ENCODE measurements around the gene HK3. TPM values are rescaled to one million over a fixed set of nuclear protein-coding genes. Genes with fewer than 3 reads are reported as not detected.

Gene HK3
- total RNA-seq, 1 donor from 2014 or later = not detected

- Mint-ChIP-seq H3K36me3 (no peaks in the 10 kb centered on the region), H3K9me3 (no peaks in the 10 kb centered on the region), H3K4me1 (peaks cover 24% of the 10 kb centered on the region), H3K27ac (no peak overlapping the region), H3K4me3 (no peak overlapping the region), H3K27me3 (ENCODE audit: insufficient read depth, low read depth) (peaks cover 14% of the 10 kb centered on the region)
- TF ChIP-seq CTCF (IDR thresholded peaks at IDR 0.05) (no peak), EZH2phosphoT487 (IDR thresholded peaks at IDR 0.05) (no peak), EZH2 (IDR thresholded peaks at IDR 0.05) (no peak)
- no peaks in the 10 kb centered on the region for H4K20me1 ChIP-seq (ENCODE audit: low read depth)
- DNase-seq (ENCODE audit: low spot score) = no peak
- H3K36me3 ChIP-seq = no peaks in the 10 kb centered on the region
- no peaks in the 10 kb centered on the region for H3K9me3 ChIP-seq (ENCODE audit: low read depth)
- no peak overlapping the region for H3K4me2 ChIP-seq
- peaks cover 20% of the 10 kb centered on the region for H3F3A ChIP-seq (ENCODE audit: low read depth)
- no peak overlapping the region for H3K9ac ChIP-seq
- H3K27ac ChIP-seq = no peak overlapping the region
- H3K79me2 ChIP-seq (ENCODE audit: low read depth) = no peaks in the 10 kb centered on the region
- H2AFZ ChIP-seq (replicated peaks) = no peak overlapping the region
- H3K4me3 ChIP-seq = no peak overlapping the region
- peaks cover 37% of the 10 kb centered on the region for H3K4me1 ChIP-seq
- no peaks in the 10 kb centered on the region for H3K27me3 ChIP-seq
These were observed 37.9 kb downstream of the HK3 start for GRCh38 chr5:176861276-176861675.

GRCh38 chr5:176860381-176860780 lies 38.8 kb downstream of the HK3 start:
- no peaks in the 10 kb centered on the region for H3K36me3 ChIP-seq
- H3K9me3 ChIP-seq (ENCODE audit: low read depth) = no peaks in the 10 kb centered on the region
- no peak overlapping the region for H3K9ac ChIP-seq
- no peak overlapping the region for H2AFZ ChIP-seq (replicated peaks)
- H3F3A ChIP-seq (ENCODE audit: low read depth) = peaks cover 16% of the 10 kb centered on the region
- H3K79me2 ChIP-seq (ENCODE audit: low read depth) = no peaks in the 10 kb centered on the region
- peaks cover 9% of the 10 kb centered on the region for H3K27me3 Mint-ChIP-seq (ENCODE audit: insufficient read depth, low read depth)
- peaks cover 29% of the 10 kb centered on the region for H3K4me1 ChIP-seq
- no peak overlapping the region for H3K4me3 ChIP-seq
- no peak overlapping the region for H3K4me3 Mint-ChIP-seq
- H3K4me1 Mint-ChIP-seq = peaks cover 22% of the 10 kb centered on the region
- H3K36me3 Mint-ChIP-seq = no peaks in the 10 kb centered on the region
- no peaks in the 10 kb centered on the region for H3K9me3 Mint-ChIP-seq
- no peak for DNase-seq (ENCODE audit: low spot score)
- no peak overlapping the region for H3K4me2 ChIP-seq
- TF ChIP-seq CTCF (IDR thresholded peaks at IDR 0.05) = no peak
- no peak for TF ChIP-seq EZH2phosphoT487 (IDR thresholded peaks at IDR 0.05)
- TF ChIP-seq EZH2 (IDR thresholded peaks at IDR 0.05) = no peak
- H3K27ac ChIP-seq = no peak overlapping the region
- H4K20me1 ChIP-seq (ENCODE audit: low read depth) = no peaks in the 10 kb centered on the region
- H3K27me3 ChIP-seq = no peaks in the 10 kb centered on the region
- no peak overlapping the region for H3K27ac Mint-ChIP-seq

- peaks cover 8% of the 10 kb centered on the region for H3K27me3 Mint-ChIP-seq (ENCODE audit: insufficient read depth, low read depth)
- Histone ChIP-seq H4K20me1 (ENCODE audit: low read depth) (no peaks in the 10 kb centered on the region), H3K27ac (no peak overlapping the region), H2AFZ (replicated peaks) (no peak overlapping the region), H3K4me3 (no peak overlapping the region), H3K27me3 (no peaks in the 10 kb centered on the region), H3K79me2 (ENCODE audit: low read depth) (no peaks in the 10 kb centered on the region), H3K36me3 (no peaks in the 10 kb centered on the region), H3K9ac (no peak overlapping the region), H3K4me2 (no peak overlapping the region), H3K9me3 (ENCODE audit: low read depth) (no peaks in the 10 kb centered on the region), H3F3A (ENCODE audit: low read depth) (peaks cover 16% of the 10 kb centered on the region), H3K4me1 (peaks cover 29% of the 10 kb centered on the region)
- TF ChIP-seq CTCF (IDR thresholded peaks at IDR 0.05) (no peak), EZH2 (IDR thresholded peaks at IDR 0.05) (no peak), EZH2phosphoT487 (IDR thresholded peaks at IDR 0.05) (no peak)
- H3K9me3 Mint-ChIP-seq = no peaks in the 10 kb centered on the region
- no peaks in the 10 kb centered on the region for H3K36me3 Mint-ChIP-seq
- peaks cover 22% of the 10 kb centered on the region for H3K4me1 Mint-ChIP-seq
- H3K4me3 Mint-ChIP-seq = no peak overlapping the region
- no peak for DNase-seq (ENCODE audit: low spot score)
- no peak overlapping the region for H3K27ac Mint-ChIP-seq
These were observed 39.2 kb downstream of the HK3 start for GRCh38 chr5:176859916-176860315.

All from neural progenitor cell (in vitro differentiated cells).